ENCODE results near the gene HEYL.

DNA sequence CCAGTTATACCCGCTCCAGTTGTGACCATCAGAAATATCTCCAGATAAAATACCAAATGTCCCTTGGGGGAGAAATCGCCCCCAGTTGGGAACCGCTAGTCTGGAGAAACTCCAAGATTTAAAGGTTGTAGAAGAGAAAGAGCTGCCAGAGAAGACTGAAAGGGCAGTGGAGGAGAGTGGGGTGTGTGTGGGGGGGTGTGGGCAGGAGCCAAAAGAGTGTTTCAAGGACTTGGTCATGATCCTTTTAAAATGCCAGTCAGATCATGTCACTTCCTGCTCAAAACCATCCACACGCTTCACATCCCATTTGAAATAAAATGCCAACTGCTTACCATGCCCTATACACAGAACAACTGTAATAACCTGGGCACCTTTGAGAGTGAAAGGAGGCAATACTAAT lies 3.4 kb upstream of the HEYL start:
- TF ChIP-seq CTCF (conservative IDR thresholded peaks at IDR 0.05) (no peak), EZH2 (IDR thresholded peaks at IDR 0.05; ENCODE audit: low read depth) (no peak)

Measured in PC-9 (cell line).